D721Med (cell line): ENCODE results near the gene ITPR3.

Source experiments
- DNase-seq: peaks from one replicate; pipeline ENCODE4 v3.0.0; 2011; ENCODE audit warnings: low spot score; ENCODE audit not compliant: insufficient read length
- FAIRE-seq: peaks from 2 replicates; lab custom pipeline; 2011; peaks lifted over from hg19 to GRCh38; lab: Jason Lieb, UNC
- CTCF ChIP-seq: IDR thresholded peaks from 2 replicates; pipeline ENCODE4 v1.5.1; 2012; ENCODE audit warnings: mild to moderate bottlenecking, control low read depth; ENCODE audit not compliant: insufficient read depth; ENCODE audit errors: missing control alignments

The ITPR3 gene

GRCh38 chr6:33652002-33652401 is 30.9 kb downstream of the ITPR3 start:
- no peak for TF ChIP-seq CTCF
- DNase-seq (no peak), FAIRE-seq (no peak)

GRCh38 chr6:33654831-33655554 is 33.9 kb downstream of the ITPR3 start:
- no peak for TF ChIP-seq CTCF
- no peak for FAIRE-seq

GRCh38 chr6:33656844-33657243 is 35.7 kb downstream of the ITPR3 start:
- TF ChIP-seq CTCF: no peak
- DNase-seq: no peak
- no peak for FAIRE-seq

More at GRCh38 chr6:33654831-33655554, 33.9 kb downstream of the ITPR3 start:
- DNase-seq: no peak

GRCh38 chr6:33658982-33659689 is 38.0 kb downstream of the ITPR3 start:
- FAIRE-seq (no peak), DNase-seq (no peak)
- no peak for TF ChIP-seq CTCF

GRCh38 chr6:33659986-33660385 is 38.9 kb downstream of the ITPR3 start:
- TF ChIP-seq CTCF: no peak
- FAIRE-seq (no peak), DNase-seq (no peak)

- FAIRE-seq: no peak
- no peak for DNase-seq
- no peak for TF ChIP-seq CTCF
These were observed 40.1 kb downstream of the ITPR3 start for GRCh38 chr6:33661106-33661838.
